Measurements from ENCODE around the gene ENOPH1.
"Not testable (repeated sequence)": the region's sequence is repeated elsewhere in the genome, so short reads cannot be mapped to it uniquely, and the experiment has no call there.

The ENOPH1 gene

DNA sequence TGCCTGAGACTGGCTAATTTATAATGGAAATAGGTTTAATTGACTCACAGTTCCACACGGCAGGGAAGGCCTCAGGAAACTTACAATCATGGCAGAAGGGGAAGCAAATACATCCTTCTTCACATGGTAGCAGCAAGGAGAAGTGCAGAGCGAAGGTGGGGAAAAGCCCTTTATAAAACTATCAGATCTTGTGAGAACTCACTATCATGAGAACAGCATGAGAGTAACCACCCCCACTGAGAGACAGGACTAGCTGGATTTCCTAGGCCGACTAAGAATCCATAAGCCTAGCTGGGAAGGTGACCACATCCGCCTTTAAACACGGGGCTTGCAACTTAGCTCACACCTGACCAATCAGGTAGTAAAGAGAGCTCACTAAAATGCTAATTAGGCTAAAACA lies 42.7 kb downstream of the ENOPH1 start:
- not testable (repeated sequence) for DNase-seq (ENCODE audit: low read depth)

DNA sequence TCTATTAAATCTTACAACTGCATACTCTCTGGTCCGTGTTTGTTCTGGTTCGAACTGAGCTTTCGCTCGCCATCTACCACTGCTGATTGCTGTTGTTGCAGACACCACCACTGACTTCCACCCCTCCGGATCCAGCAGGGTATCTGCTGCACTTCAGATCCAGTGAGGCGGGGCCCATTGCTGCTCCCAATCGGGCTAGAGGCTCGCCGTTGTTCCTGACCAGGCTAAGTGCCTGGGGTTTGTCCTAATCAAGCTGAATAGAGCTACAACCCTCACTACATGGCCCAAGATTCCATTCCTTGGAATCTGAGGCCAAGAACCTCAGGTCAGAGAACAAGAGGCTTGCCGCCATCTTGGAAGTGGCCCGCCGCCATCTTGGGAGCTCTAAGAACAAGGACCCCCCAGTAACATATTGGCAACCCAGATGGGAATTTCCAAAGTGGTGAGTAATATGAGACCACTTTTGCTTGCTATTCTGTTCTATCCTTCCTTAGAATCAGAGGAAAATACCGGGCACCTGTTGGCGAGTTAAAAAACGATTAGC lies 43.3 kb downstream of the ENOPH1 start:
- DNase-seq (ENCODE audit: low read depth), result no peak

DNA sequence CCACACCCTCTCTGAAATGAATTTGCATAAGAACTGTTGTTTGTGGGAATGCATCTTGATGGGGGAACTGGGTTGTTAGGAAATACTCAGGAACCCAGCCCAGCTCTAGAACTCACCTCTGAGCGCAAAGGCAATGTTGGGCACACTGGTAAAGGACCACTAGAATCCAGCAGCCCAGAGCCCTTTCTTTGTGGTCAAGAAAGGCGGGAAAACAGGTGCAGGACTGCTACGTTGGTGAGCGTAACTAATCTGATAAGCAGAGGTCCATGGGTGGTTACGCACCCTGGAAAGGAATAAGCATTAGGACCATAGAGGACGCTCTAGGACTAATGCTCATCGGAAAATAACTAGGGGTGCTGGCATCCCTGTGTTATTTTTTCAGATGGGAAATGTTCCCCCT lies 45.5 kb downstream of the ENOPH1 start:
- not testable (repeated sequence) for DNase-seq (ENCODE audit: low read depth)

DNA sequence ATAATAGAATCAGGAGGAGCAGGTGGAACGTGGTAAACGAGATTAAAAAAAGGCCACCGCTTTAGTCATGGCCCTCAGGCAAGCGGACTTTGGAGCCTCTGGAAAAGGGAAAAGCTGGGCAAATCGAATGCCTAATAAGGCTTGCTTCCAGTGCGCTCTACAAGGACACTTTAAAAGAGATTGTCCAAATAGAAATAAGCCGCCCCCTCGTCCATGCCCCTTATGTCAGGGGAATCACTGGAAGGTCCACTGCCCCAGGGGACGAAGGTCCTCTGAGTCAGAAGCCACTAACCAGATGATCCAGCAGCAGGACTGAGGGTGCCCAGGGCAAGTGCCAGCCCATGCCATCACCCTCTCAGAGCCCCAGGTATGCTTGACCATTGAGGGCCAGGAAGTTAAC lies 47.1 kb downstream of the ENOPH1 start:
- DNase-seq (ENCODE audit: low read depth), result not testable (repeated sequence)

DNA sequence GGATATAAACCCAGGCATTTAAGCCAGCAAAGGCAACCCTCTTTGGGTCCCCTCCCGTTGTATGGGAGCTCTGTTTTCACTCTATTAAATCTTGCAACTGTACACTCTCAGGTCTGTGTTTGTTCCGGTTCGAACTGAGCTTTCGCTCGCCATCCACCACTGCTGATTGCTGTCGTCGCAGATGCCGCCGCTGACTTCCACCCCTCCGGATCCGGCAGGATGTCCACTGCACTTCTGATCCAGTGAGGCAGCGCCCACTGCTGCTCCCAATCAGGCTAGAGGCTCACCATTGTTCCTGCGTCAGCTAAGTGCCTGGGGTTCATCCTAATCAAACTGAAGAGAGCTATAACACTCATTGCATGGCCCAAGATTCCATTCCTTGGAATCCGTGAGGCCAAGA lies 49.2 kb downstream of the ENOPH1 start:
- DNase-seq (ENCODE audit: low read depth), result no peak

DNA sequence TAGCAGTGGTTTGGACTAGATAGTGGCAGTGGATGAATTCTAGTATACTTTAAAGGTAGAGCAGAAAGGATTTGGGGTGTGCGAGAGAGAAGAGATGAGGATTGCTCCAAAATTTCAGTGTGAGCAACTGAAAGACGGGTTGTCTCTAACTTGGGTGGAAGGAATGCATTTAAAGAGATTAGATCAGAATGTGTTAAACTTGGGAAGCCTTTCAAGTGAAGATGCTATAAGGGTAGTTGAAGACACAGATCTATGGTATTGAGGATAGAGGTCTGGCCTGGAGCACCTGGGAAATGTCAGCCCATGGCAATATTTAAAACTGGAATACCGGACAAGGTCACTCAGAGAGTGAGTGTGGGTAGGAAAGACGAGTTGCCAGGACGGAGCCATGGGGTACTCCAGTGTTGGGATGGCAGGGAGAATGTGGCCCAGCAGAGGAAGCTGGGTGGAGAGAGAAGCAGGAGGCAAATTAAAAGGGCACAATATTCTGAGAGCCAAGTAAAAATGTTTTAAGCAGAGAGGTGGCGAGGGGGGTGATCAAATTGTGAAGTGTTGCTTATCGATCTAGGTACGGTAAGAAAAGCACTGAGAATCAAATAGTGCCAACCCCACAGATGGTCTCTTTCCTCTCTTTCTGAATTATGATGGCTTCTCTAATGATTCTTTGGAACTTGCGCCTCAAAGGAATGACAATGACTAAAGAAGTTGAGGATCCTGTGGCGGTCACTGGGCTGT lies 50.5 kb downstream of the ENOPH1 start:
- no peak for DNase-seq (ENCODE audit: low read depth)

DNA sequence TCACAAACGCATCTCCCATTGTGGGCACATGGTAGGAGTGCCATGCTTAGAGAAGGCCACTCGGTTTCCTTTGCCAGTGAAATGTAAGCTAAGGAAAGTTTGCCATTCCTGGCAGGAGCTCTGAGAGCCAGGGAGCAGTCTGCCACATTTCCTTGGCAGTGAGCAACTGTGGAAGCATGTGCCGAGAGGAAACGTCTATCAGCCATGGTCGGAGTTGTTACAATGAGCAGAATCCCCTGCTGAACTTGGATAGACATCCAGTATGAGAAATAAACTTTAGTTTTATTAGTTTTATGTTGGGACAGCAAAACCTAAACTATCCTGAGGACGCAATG lies 51.1 kb downstream of the ENOPH1 start:
- no peak for DNase-seq (ENCODE audit: low read depth)

DNA sequence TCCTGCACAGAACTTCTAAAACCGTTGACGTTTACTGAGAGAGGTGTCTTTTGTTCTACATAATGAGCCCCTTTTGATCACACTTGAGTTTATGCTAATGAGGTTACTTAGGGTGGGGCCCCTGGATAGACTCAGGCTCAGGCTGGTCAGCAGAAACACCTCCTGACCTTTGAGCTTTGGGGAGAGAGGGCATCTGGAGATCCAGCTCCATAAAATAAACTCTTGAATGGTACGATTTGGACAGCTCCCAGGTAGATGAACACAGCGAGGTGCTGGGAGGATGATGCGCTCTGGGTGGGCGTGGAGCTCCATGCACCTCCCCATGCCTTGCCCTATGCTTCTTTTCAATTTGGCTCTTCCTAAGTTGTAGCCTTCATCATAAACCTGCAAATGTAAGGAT lies 52.0 kb downstream of the ENOPH1 start:
- no peak for DNase-seq (ENCODE audit: low read depth)

DNA sequence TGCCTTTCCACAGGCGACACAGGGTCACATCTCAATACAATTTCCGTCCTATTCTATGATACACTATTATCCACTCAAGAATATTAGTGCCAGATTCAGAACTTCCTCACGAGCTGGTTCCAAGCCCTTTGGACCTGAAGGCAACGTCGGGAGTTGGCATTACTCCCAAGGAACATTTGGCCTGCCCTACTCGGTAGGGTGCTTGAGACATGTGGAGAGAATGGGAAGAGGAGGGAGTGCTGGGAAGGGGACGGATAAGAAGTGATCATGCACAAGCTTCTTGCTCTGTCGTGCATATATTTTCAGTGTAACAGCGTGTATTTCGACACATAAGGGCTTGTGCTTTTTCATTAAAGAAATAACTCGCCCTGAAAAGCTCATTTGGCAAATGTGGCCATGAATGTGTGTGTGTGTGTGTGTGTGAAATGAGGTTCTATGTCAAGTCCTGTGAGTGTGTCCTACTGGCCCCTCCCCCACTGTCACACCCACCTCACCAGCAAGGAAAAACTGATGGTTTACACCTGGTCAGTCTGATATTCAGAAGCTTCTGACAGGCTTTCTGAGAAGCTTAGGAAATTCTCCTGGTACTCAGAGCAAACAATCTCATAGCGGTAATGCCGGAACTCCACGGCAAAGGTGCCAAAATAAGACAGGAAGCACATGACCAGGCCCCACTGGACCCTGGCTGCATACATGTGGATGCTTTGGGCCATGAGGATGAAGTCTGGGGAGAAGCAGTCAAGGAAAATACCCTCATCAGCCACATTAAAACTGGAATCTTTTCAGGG lies 54.8 kb downstream of the ENOPH1 start:
- no peak for DNase-seq (ENCODE audit: low read depth)

- DNase-seq (ENCODE audit: low read depth), result no peak
Observed at GRCh38 chr4:82489076-82489475, 58.7 kb downstream of the ENOPH1 start.

DNA sequence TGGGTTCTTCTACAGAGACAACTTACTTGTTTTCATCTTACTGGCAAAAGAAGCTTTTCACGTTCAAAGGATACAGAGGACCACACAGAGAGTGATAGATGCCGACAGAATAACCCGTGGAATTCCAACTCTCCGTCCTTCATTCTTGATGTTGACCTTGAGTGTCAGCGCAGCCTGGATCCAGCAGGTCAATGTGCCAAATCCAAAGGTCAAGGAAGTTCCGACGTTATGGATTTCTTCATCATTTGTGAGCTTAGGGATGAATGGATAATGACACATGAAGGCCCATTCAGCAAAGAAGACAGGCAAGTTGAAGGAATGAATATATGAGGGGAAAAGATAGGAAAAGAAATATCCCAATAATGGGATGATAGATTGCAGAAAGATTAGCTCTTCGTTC lies 59.6 kb downstream of the ENOPH1 start:
- no peak for DNase-seq (ENCODE audit: low read depth)

DNA sequence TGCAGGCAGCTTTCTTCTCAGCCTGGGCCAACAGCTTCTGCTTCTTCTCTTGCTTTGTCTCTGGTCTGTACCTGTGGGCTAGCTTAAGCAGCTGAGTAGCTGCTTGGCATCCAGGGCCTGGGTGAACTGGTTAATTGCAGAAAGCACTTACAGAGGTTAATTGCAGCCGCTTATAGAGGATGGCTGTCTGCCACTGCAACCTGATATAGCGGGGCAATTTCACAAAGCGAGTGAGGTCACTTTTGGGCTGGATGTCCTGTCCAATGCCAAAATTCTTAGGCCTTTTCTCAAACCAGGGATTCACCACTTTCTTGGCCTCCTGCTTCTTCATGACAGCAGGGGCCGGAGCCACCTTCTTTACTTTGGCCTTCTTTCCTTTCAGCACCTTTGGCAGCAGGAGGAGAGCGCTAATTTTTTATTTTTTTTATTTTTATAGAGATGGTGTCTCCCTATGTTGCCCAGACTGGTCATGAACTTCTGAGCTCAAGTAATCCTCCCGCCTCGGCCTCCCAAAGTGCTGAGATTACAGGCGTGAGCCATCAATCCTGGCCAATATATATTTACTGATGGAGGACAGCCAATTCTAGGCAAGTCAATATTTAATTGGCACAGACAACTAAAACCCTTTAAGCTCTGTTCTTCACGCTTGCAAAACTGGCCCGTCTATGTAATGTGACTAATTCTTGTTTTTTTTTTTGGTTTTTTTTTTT lies 61.0 kb downstream of the ENOPH1 start:
- no peak for DNase-seq (ENCODE audit: low read depth)

DNA sequence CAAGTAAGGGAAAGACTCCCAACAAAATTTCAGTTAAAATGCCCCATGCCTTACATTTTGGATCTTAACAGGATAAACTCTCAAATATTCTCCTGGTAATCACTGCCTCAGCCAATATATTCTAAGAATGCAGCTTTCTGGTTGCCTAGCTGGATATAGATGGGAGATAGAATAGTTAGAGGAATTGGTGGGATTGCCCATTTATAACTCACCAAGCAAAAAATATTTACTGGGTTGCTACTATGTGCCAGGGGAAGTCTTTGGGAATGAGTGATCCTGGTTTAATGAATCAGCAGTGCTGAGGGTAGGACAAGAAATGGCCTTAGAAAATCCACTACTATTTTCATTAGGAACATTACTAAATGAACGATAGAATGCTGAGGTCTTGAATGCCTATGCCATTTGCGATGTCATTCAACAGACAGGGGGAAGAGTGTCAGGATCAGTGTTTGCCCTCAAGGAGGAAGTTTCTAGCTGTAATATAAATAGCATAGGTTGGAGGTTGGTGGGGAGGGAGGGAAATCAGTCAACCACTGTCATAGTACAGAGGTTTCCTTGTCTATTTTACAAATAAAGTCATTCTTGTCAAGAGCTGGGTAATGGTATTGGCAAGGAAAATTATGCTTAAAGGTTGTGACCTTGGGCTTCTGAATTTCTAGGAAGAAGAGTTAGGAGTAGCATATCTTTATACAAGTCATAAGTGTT lies 63.5 kb downstream of the ENOPH1 start:
- no peak for DNase-seq (ENCODE audit: low read depth)

DNA sequence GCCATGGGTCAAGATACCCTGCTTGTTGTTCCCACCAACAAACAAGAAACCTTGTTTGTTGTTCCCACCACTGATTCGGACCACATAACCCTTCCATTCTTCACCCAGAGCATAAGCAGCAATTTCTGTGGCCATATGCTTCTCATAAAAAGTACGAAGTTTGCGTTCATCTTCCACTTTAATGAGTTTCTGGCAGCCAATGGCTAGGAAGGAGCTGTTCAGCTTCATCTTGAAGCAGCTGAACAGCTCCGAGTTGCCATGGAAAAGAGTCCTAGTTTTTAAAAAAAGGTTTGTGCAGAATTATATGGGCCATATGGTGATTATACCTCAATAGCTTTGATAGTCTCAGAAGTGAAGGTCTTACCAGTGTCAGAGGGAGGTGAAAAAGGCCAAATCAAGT lies 65.3 kb downstream of the ENOPH1 start:
- DNase-seq (ENCODE audit: low read depth), result no peak

DNA sequence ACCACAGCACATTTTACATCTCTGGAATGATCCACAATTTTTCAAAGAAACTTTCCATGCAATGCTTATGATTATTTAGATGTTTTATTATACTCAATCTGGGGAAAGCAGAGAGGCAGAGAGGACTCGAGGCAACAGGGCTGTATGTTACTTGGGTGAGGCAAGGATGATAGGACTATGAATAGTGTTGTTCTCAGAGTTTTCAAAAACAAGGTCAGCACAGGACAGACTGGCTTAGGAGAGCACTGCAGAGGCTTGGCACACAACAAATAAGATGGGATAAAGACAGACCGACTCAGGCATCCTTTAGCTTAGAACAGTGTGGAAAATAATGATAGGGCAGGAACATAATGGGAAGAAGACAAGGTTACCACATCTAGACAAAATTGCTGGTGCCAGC lies 66.0 kb downstream of the ENOPH1 start:
- DNase-seq (ENCODE audit: low read depth), result no peak

DNA sequence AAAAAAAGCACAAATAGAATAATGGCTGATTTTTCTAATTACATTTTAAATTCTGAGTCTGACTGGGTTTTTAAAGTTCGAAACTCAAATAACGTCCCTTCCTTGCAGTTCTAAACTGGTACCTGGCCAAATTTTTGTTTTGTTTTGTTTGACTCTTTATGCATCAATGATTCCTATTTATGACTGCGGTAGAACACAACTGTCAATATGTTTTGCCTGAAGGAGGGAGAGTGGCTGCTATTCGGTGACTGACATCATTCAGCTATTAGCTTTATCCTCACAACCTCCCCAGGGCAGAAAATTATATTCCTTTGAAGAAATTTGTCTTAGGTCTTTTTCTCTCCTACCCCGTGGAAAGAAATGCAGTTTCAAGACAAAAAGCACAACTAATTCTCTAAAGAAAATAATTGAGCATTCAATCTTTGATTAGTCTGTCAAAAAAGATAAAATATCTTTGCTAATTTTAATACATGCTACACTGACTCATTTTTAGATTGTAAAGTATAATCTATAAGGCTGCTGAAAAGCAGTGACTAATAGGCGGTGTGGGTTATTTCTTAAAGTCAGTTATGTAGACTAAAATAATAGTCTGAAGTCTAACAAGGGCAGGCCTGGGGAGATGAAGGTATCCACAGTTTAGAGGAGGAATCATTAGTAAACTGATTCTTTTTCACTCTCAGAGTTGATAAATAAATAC lies 69.5 kb downstream of the ENOPH1 start:
- DNase-seq (ENCODE audit: low read depth), result no peak

DNA sequence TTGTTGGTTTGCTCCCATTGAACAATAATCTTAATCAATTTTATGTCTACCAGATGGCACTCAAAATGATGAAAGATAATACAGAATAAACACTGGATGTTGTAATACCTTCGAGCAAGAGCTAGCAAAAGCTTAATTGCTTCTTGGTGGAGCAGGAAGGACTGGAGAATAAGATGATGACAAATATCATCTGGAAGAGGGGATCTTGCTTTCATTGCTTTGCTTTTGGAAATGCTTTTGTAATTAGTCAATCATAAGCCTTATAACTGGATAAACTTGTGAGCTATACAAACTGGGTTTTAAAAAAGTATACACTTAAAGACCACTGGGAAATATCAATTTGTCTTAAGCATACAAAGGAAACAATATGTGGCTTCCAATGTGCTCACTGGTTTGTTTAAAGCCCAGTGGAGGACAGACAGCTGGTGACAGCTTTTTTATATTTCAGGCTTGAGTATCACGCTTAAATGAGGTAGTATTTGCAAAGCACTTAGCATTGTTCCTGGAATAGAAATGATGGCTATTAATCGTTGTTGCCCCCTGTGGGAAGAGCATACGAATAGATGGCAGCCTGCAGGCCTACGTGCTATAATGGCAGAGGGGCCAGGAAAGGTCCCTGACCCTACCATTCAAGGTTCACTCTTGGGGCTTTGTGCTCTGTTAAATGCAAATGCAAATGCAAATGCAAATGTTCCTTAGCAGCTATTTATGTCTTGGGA lies 70.2 kb downstream of the ENOPH1 start:
- DNase-seq (ENCODE audit: low read depth), result no peak

GRCh38 chr4:82501154-82501442 lies 70.7 kb downstream of the ENOPH1 start:
- DNase-seq (ENCODE audit: low read depth), result no peak

- DNase-seq (ENCODE audit: low read depth), result no peak
Observed at GRCh38 chr4:82508011-82508410, 77.6 kb downstream of the ENOPH1 start.

GRCh38 chr4:82508806-82509428 lies 78.5 kb downstream of the ENOPH1 start:
- DNase-seq (ENCODE audit: low read depth), result no peak

DNA sequence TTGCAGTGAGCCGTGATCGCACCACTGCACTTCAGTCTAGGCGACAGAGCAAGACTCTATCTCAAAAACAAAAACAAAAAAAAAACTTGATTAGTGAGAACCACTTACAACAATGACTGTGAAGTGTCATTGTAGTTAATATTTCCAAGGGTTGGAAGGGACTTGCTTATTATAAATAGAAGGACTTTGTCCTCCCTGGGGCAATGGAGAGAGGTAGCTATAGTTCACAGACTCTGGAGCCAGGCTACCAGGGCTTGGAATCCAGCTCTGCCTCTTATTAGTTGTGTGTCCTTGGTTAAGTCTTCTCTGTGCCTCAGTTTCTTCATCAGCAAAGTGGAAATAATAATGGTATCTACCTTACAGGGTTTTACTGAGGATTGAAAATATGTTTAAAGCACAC lies 79.8 kb downstream of the ENOPH1 start:
- DNase-seq (ENCODE audit: low read depth), result no peak

Measured in stimulated activated CD8-positive, alpha-beta memory T cell treated with anti-CD3 and anti-CD28 coated beads, Interleukin-15, amount 100 ng/mL, for 1 hour (primary cell).